ENCODE results near the gene BNC1. TPM values are rescaled to one million over a fixed set of nuclear protein-coding genes. Genes with fewer than 3 reads are reported as not detected.

BNC1 gene
- total and polyA plus RNA-seq, 10 of the 15 experiments (the other 5 are each of a cell fraction or from before 2014, with no cell fraction given) = 0.01 TPM; not detected in 9

DNA sequence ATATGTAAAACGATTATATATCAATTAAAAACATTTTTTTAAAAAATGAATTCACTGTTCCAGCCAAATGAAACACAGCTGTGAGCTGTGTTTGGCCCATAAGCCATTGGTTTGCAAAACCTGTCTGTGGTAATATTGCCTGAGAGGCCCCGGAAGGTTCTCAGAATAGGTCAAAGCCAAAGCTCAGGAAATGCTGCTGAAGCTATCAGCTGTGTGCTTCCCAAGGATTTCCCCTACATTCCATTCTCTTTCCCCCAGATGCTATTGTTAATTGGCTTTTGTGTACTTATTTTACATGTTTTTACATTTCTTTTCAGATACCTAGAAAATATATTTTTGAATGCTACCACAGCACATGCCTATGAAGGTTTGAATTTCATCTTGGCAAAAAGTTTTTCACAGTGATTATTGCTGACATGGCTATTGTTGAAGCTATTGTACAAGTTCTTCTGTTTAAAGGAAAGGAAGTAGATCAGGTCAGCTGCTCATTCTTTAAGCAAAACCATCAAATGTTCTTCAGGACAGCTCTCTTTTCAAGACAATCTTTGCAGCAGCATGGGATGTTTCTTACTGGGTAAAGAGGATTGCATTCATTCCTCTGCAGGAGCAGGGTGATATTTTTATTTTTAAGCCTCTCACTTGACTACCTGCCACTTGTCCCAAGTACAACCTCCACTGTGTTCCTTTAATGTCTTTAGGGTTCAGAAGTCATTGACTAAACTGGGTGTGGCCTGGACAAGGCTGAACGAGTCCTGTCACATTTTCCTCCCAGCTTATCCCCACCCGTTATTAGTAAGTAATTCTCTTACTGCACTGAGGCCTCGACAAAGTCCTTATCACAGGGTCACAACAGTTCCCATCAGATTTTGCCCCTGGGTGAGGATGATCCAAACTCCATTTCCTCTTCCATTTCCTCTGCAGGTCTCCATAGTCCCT is 26.3 kb upstream of the BNC1 start:
- RAD21 ChIA-PET (ENCODE audit: unreplicated experiment) = no interaction called here
- POLR2A ChIA-PET = no interaction called here
- 19% methylated on average over 5 of the region's 5 CpGs for WGBS (ENCODE audit: insufficient coverage, insufficient replicate concordance, low lambda C conversion rate, missing lambda C conversion rate)
- no peak overlapping the region for H3K27ac ChIP-seq (ENCODE audit: control insufficient read depth, insufficient read depth)
- H3K79me2 ChIP-seq (ENCODE audit: control insufficient read depth, insufficient read depth, low read length) = no peaks in the 10 kb centered on the region
- no peaks in the 10 kb centered on the region for H3K4me1 ChIP-seq (ENCODE audit: control insufficient read depth, insufficient read depth, low read length)
- intact Hi-C loops (cut with micrococcal nuclease; ENCODE audit: unreplicated experiment) (no loop called here), in situ Hi-C loops (cut with MboI) (no loop called here)
- H2AFZ ChIP-seq (ENCODE audit: control insufficient read depth, low read depth, low read length) = no peak overlapping the region
- DNase-seq (ENCODE audit: low read depth, low spot score) (no peak), ATAC-seq (no peak), FAIRE-seq (no peak)
- no peaks in the 10 kb centered on the region; a peak in 1 of 4 replicates for H3K27me3 ChIP-seq (replicated peaks in 1 of 2; ENCODE audit: control insufficient read depth in 2 of 2, insufficient read depth in 2 of 2, low read length in 1 of 2)
- TF ChIP-seq ZZZ3 (IDR thresholded peaks at IDR 0.05; ENCODE audit: control insufficient read depth, insufficient read length, low read depth) (no peak), SMARCA5 (IDR thresholded peaks at IDR 0.05) (no peak)
- TF ChIP-seq, protein P1, sequence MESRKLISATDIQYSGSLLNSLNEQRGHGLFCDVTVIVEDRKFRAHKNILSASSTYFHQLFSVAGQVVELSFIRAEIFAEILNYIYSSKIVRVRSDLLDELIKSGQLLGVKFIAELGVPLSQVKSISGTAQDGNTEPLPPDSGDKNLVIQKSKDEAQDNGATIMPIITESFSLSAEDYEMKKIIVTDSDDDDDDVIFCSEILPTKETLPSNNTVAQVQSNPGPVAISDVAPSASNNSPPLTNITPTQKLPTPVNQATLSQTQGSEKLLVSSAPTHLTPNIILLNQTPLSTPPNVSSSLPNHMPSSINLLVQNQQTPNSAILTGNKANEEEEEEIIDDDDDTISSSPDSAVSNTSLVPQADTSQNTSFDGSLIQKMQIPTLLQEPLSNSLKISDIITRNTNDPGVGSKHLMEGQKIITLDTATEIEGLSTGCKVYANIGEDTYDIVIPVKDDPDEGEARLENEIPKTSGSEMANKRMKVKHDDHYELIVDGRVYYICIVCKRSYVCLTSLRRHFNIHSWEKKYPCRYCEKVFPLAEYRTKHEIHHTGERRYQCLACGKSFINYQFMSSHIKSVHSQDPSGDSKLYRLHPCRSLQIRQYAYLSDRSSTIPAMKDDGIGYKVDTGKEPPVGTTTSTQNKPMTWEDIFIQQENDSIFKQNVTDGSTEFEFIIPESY (IDR thresholded peaks at IDR 0.05) = no peak
- TF ChIP-seq, protein P2, sequence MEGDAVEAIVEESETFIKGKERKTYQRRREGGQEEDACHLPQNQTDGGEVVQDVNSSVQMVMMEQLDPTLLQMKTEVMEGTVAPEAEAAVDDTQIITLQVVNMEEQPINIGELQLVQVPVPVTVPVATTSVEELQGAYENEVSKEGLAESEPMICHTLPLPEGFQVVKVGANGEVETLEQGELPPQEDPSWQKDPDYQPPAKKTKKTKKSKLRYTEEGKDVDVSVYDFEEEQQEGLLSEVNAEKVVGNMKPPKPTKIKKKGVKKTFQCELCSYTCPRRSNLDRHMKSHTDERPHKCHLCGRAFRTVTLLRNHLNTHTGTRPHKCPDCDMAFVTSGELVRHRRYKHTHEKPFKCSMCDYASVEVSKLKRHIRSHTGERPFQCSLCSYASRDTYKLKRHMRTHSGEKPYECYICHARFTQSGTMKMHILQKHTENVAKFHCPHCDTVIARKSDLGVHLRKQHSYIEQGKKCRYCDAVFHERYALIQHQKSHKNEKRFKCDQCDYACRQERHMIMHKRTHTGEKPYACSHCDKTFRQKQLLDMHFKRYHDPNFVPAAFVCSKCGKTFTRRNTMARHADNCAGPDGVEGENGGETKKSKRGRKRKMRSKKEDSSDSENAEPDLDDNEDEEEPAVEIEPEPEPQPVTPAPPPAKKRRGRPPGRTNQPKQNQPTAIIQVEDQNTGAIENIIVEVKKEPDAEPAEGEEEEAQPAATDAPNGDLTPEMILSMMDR (IDR thresholded peaks at IDR 0.05 in 2 of 3, conservative IDR thresholded peaks at IDR 0.05 in 1 of 3; ENCODE audit: control insufficient read depth in 2 of 3, extremely low read depth in 1 of 3, insufficient read depth in 1 of 3, low read depth in 3 of 3, low read length in 3 of 3) = no peak
- no peaks in the 10 kb centered on the region for H3K9me3 ChIP-seq (replicated peaks; ENCODE audit: control insufficient read depth, insufficient read depth, low read length)
- CTCF ChIA-PET = no interaction called here
- no peaks in the 10 kb centered on the region for H4K20me1 ChIP-seq (ENCODE audit: control insufficient read depth, insufficient read depth)
- no TSS peak for BruUV-seq (replicated peaks)
- no peaks in the 10 kb centered on the region for H3K36me3 ChIP-seq (ENCODE audit: control insufficient read depth in 2 of 2, insufficient read depth in 2 of 2, low read length in 1 of 2)
- no peak overlapping the region for H3K9ac ChIP-seq (ENCODE audit: control insufficient read depth, insufficient read depth, low read length)
- H3K4me3 ChIP-seq = no peak overlapping the region
- SMC1A ChIA-PET (ENCODE audit: uncharacterized antibody, unreplicated experiment) = no interaction called here
- H3K4me2 ChIP-seq (ENCODE audit: control insufficient read depth, insufficient read depth) = no peak overlapping the region

Data from GM12878 (cell line).